PFSK-1 (cell line): Measurements from ENCODE around the gene TUBA4A.

ENCODE experiments used
- FOXP2 ChIP-seq: optimal IDR thresholded peaks from 2 replicates; pipeline ENCODE3; 2011; ENCODE audit warnings: borderline replicate concordance, control low read depth, inconsistent platforms; ENCODE audit not compliant: insufficient read depth; ENCODE audit errors: extremely low read length, extremely low read depth
- POLR2AphosphoS5 ChIP-seq: IDR thresholded peaks from 2 replicates; pipeline ENCODE4 v1.6.1; 2012; ENCODE audit warnings: low read depth, mild to moderate bottlenecking, control low read depth, low read length, moderate library complexity
- SIN3A ChIP-seq: IDR thresholded peaks from 2 replicates; pipeline ENCODE4 v1.6.1; 2012; ENCODE audit warnings: mild to moderate bottlenecking, low read length, moderate library complexity, borderline replicate concordance; ENCODE audit not compliant: insufficient read depth
- TAF1 ChIP-seq: IDR thresholded peaks from 2 replicates; pipeline ENCODE4 v1.6.1; 2012; ENCODE audit warnings: low read length, control low read depth, borderline replicate concordance; ENCODE audit not compliant: insufficient read depth
- TF ChIP-seq, protein P1 (sequence below), 2 experiments: IDR thresholded peaks; 2 replicates each; pipeline versions ENCODE4 v1.6.1 to v1.8.0; 2011 to 2012; ENCODE audit warnings: low read depth in 2 of 2, low read length in 2 of 2, control low read depth in 1 of 2, inconsistent platforms in 1 of 2, mild to moderate bottlenecking in 1 of 2, moderate library complexity in 1 of 2; ENCODE audit not compliant: insufficient read depth in 1 of 2

The TUBA4A gene

DNA sequence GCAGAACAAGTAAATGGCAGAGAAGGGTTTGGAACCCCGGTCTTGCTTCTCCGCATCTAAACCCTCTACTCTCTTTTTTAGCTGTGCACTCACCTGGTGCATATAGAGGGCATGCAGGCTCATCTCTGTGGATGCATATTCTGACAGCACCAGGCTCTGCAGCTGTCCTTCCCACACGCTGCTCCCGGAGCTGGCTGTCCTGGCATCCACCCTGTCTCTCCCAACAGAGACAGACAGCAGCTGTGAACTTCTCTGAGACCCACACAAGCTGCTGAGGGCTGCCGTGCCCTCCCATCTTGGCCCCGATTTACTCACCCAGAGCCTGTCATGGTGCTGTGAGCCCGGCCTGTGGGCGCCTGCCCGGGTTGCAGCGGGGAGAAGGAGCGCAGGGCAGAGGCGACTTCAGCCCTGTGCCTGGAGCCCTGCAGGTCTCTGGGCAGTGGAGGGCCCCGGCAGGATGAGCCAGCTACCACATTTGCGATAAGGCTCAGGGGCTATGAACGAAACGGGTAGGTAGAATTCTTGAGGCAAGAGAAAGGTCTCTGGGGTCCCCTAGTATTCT, 31.7 kb downstream of the TUBA4A start:
- TF ChIP-seq SIN3A, result no peak

DNA sequence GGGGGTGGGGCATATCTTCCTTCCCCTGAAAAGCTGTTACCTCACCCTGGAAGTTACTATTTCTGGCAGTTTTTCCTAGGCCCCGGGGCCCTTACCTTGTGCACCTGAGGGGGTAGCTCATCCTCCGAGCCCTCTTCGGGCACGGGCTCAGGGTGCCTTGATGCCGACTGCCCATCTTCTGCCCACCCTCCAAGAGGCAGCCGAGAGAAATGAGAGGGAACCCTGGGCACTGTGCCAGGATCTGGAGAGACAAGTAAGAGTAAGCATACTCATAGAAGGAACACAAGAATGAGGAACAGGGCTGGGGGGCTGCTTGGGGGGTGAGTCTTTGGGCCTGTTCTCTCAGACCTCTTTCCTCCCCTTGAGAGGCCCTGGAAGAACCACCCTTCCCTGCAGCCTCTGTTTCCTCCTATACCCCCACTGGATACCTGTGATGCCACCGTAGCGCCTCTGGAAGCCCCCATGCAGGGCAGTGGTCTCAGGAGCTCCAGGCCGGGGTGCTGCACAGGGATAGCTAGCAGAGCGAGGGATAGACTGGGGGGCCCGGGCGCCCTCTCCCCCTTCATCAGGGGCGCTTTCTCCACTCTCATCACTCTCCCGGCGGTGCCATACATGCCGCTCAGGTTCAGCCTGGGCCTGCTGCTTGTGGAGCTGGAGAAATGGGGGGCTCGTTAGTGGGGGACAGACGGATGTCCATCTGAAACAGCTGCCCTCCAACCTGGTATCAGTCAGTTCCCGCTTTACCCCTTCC, 32.9 kb downstream of the TUBA4A start:
- no peak for TF ChIP-seq POLR2AphosphoS5
- no peak for TF ChIP-seq FOXP2
- no peak for TF ChIP-seq SIN3A
- no peak for TF ChIP-seq TAF1
- TF ChIP-seq, protein P1, sequence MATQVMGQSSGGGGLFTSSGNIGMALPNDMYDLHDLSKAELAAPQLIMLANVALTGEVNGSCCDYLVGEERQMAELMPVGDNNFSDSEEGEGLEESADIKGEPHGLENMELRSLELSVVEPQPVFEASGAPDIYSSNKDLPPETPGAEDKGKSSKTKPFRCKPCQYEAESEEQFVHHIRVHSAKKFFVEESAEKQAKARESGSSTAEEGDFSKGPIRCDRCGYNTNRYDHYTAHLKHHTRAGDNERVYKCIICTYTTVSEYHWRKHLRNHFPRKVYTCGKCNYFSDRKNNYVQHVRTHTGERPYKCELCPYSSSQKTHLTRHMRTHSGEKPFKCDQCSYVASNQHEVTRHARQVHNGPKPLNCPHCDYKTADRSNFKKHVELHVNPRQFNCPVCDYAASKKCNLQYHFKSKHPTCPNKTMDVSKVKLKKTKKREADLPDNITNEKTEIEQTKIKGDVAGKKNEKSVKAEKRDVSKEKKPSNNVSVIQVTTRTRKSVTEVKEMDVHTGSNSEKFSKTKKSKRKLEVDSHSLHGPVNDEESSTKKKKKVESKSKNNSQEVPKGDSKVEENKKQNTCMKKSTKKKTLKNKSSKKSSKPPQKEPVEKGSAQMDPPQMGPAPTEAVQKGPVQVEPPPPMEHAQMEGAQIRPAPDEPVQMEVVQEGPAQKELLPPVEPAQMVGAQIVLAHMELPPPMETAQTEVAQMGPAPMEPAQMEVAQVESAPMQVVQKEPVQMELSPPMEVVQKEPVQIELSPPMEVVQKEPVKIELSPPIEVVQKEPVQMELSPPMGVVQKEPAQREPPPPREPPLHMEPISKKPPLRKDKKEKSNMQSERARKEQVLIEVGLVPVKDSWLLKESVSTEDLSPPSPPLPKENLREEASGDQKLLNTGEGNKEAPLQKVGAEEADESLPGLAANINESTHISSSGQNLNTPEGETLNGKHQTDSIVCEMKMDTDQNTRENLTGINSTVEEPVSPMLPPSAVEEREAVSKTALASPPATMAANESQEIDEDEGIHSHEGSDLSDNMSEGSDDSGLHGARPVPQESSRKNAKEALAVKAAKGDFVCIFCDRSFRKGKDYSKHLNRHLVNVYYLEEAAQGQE (IDR thresholded peaks at IDR 0.05; ENCODE audit: insufficient read depth in 1 of 2, low read depth in 2 of 2, low read length in 2 of 2), result no peak

DNA sequence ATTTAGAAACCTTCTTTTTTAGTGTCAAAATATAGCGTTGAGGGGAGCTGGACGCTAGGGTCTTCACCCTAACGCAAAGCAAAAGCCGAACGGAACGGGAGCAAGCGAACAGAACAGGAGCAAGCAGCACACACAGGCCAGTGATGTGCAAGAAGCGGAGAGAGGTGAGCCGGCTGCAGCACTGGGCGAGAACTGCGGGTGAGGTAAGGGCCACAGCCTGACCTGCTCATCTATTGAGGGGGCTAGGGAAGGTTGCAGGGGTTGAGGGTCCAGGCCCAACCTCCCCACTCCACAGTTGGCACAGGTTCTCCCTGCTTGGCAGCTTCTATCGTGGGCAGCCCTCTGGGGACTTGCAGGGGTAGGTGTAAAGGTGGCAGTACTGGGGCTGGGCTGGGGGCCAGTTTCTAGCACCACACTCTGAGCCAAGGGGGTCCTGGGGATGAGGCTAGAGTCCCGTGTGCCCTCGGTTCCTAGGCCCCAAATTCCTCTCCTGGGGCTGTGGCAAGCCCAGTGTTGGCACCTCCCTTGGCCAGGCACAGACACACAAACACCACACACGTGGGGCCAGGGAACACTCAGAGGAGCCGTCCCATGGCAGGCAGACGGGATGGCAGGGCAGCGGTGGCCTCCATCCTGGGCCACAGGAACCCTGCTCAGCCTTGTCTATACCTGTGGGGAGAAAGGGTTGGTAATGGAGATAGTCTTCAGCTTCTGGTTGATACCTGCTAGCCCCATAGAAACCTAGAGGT, 33.8 kb downstream of the TUBA4A start:
- TF ChIP-seq TAF1 (no peak), POLR2AphosphoS5 (no peak), SIN3A (no peak), FOXP2 (no peak)
- TF ChIP-seq, protein P1 (IDR thresholded peaks at IDR 0.05; ENCODE audit: insufficient read depth in 1 of 2, low read depth in 2 of 2, low read length in 2 of 2), result no peak

DNA sequence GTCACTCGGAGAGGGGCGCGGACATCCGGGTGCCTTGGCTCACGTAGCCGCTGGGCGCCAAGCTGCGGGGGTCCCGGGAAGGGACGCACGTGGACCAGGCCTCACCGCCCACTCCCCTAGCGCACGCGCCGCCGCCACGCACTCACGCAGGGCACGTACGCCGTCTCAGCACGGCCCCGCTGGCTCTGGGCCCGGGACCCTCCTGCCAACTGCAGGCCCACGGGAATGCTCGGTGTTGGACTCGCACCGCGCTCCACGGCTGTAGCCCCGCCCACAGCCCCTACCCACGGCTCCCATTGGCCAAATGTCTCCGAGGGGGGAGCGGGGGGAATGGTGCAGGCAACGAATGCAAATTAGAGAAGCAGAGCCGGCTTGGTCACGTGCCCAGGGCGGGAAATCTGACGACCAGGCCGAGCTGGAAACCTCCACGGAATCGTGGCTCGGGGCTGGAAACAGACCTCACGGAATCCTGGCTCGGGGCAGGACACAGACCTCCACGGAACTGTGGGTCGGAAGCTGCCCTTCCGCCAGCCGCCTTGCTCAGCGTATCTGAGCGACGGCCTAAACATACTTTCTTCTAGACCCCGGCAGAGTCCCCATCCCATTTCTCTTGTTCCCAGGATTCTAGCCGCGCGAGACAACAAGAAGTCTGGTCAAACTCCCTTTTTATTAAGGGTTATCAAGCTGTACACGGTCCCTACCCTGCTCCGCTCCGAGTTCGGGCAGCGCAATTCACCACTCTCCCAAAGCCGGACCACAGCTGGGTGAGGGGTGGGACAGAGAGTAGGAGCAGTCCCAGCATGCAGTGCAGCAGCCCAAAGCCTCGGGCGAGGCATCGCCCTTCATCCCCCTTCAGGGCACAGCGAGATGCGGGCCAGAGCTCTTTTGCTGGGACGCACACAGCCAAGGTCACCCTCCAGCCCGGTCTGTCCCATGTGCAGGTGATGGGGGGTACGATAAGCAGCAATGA, 34.7 kb downstream of the TUBA4A start, which contains the start of gene ABCB6:
TSS of gene ABCB6 (minus strand) at position 227 of the 970 bp plus-strand sequence. CDS start 285 bp downstream, outside the sequence.
- TF ChIP-seq SIN3A (peak; percentile 4; the same call in 1 of the 2 replicates), POLR2AphosphoS5 (peak; percentile 90), FOXP2 (peak; percentile 64), TAF1 (peak; percentile 66; the same call in 1 of the 2 replicates)
- TF ChIP-seq, protein P1 (IDR thresholded peaks at IDR 0.05; ENCODE audit: insufficient read depth in 1 of 2, low read depth in 2 of 2, low read length in 2 of 2), result no peak
